WTC11 (cell line): ENCODE measurements around the gene KRCC1. TPM values are rescaled to one million over a fixed set of nuclear protein-coding genes. Genes with fewer than 3 reads are reported as not detected.

Experiments used
- ATAC-seq: fragments of 200-7000 bp; cut with Tn5 transposase; 2 replicates; pipeline ENCODE4 v1.10.0; 2021; ENCODE audit warnings: mild to moderate bottlenecking, moderate library complexity
- CTCF ChIA-PET: fragments of 300-600 bp; sonication (Branson Sonifier 250); formaldehyde crosslinking; loops from one replicate; lab custom pipeline; 2021; ENCODE audit warnings: antibody characterized with exemption; lab: Charles Lee
- POLR2A ChIA-PET: fragments of 350-600 bp; sonication (Branson Sonifier 250); formaldehyde crosslinking; loops from one replicate; lab custom pipeline; 2021; ENCODE audit warnings: antibody characterized with exemption; lab: Charles Lee
- DNase-seq: peaks from one replicate; pipeline ENCODE4 v3.0.0; 2021; ENCODE audit warnings: low spot score
- H3K27ac Mint-ChIP-seq: 2 replicates; pipeline ENCODE4 v1.8.0; 2021; ENCODE audit warnings: mixed read lengths
- H3K27me3 Mint-ChIP-seq: 2 replicates; pipeline ENCODE4 v1.8.0; 2021; ENCODE audit warnings: low read depth, mild to moderate bottlenecking, moderate library complexity, mixed read lengths
- H3K36me3 Mint-ChIP-seq: 2 replicates; pipeline ENCODE4 v1.8.0; 2021; ENCODE audit warnings: mixed read lengths
- H3K4me1 Mint-ChIP-seq: 2 replicates; pipeline ENCODE4 v1.8.0; 2022; ENCODE audit warnings: mixed read lengths
- H3K4me3 Mint-ChIP-seq: 2 replicates; pipeline ENCODE4 v1.8.0; 2021; ENCODE audit warnings: mild to moderate bottlenecking, moderate library complexity, mixed read lengths
- H3K9me3 Mint-ChIP-seq: 2 replicates; pipeline ENCODE4 v1.8.0; 2021; ENCODE audit warnings: mixed read lengths
- FOXK1 ChIP-seq: sonication (generic); formaldehyde crosslinking; IDR thresholded peaks from 2 replicates; pipeline ENCODE4 v1.8.0; 2022; ENCODE audit warnings: mild to moderate bottlenecking, moderate library complexity, missing genetic modification reagents
- GABPB1 ChIP-seq: sonication (generic); formaldehyde crosslinking; IDR thresholded peaks from 2 replicates; pipeline ENCODE4 v1.8.1; 2023; ENCODE audit warnings: mild to moderate bottlenecking, missing genetic modification reagents
- JUN ChIP-seq: sonication (generic); formaldehyde crosslinking; IDR thresholded peaks from 2 replicates; pipeline ENCODE4 v1.8.0; 2023; ENCODE audit warnings: mild to moderate bottlenecking, missing genetic modification reagents
- KAT7 ChIP-seq: sonication (generic); formaldehyde crosslinking; IDR thresholded peaks from 2 replicates; pipeline ENCODE4 v1.8.1; 2023; ENCODE audit warnings: missing genetic modification reagents, mild to moderate bottlenecking, borderline replicate concordance
- MXD4 ChIP-seq: fragments of 250-450 bp; sonication (Bioruptor Pico); IDR thresholded peaks from 2 replicates; pipeline ENCODE4 v1.8.0; 2021; ENCODE audit warnings: mild to moderate bottlenecking, moderate library complexity, borderline replicate concordance
- NR2C2 ChIP-seq: sonication (generic); formaldehyde crosslinking; IDR thresholded peaks from 2 replicates; pipeline ENCODE4 v1.8.0; 2022; ENCODE audit warnings: mild to moderate bottlenecking, missing genetic modification reagents
- NR3C1 ChIP-seq: sonication (generic); formaldehyde crosslinking; conservative IDR thresholded peaks from 2 replicates; pipeline ENCODE4 v1.8.1; 2023; ENCODE audit warnings: low read depth, mild to moderate bottlenecking, missing genetic modification reagents
- SMAD4 ChIP-seq: sonication (generic); formaldehyde crosslinking; IDR thresholded peaks from 2 replicates; pipeline ENCODE4 v1.8.0; 2022; ENCODE audit warnings: mild to moderate bottlenecking, missing genetic modification reagents
- ZBTB21 ChIP-seq: sonication (generic); formaldehyde crosslinking; IDR thresholded peaks from 2 replicates; pipeline ENCODE4 v1.8.1; 2023; ENCODE audit warnings: mild to moderate bottlenecking, missing genetic modification reagents, borderline replicate concordance
- ZNF219 ChIP-seq: sonication (generic); formaldehyde crosslinking; IDR thresholded peaks from 2 replicates; pipeline ENCODE4 v1.8.0; 2023; ENCODE audit warnings: missing genetic modification reagents, mild to moderate bottlenecking, borderline replicate concordance
- total RNA-seq: library from RNA; stranded (reverse); gene quantifications from 3 replicates; pipeline ENCODE4 v1.2.3, GENCODE V29; 2021
- TF ChIP-seq, protein P1 (sequence below): fragments of 250-450 bp; sonication (Bioruptor Pico); IDR thresholded peaks from 2 replicates; pipeline ENCODE4 v1.9.0; 2021; ENCODE audit warnings: moderate library complexity, mild to moderate bottlenecking, inconsistent platforms, borderline replicate concordance
- TF ChIP-seq, protein P2 (sequence below): sonication (generic); formaldehyde crosslinking; IDR thresholded peaks from 2 replicates; pipeline ENCODE4 v1.8.0; 2023; ENCODE audit warnings: missing genetic modification reagents
- TF ChIP-seq, protein P3 (sequence below): fragments of 200-600 bp; IDR thresholded peaks from 2 replicates; pipeline ENCODE4 v1.8.0; 2022; ENCODE audit warnings: antibody characterized with exemption
- TF ChIP-seq, protein P4 (sequence below): sonication (generic); formaldehyde crosslinking; IDR thresholded peaks from 2 replicates; pipeline ENCODE4 v1.8.1; 2022; ENCODE audit warnings: mild to moderate bottlenecking, moderate library complexity, missing genetic modification reagents
- TF ChIP-seq, protein P5 (sequence below): fragments of 250-450 bp; sonication (Bioruptor Pico); IDR thresholded peaks from 2 replicates; pipeline ENCODE4 v1.9.0; 2021; ENCODE audit warnings: mild to moderate bottlenecking
- TF ChIP-seq, protein P6 (sequence below): sonication (generic); formaldehyde crosslinking; IDR thresholded peaks from 2 replicates; pipeline ENCODE4 v1.8.1; 2022; ENCODE audit warnings: mild to moderate bottlenecking, missing genetic modification reagents, moderate library complexity, borderline replicate concordance
- TF ChIP-seq, protein P7 (sequence below): sonication (generic); formaldehyde crosslinking; IDR thresholded peaks from 2 replicates; pipeline ENCODE4 v1.8.1; 2023; ENCODE audit warnings: mild to moderate bottlenecking, missing genetic modification reagents

Gene KRCC1
- total RNA-seq, 1 experiment from 2014 or later = 7.6 TPM

DNA sequence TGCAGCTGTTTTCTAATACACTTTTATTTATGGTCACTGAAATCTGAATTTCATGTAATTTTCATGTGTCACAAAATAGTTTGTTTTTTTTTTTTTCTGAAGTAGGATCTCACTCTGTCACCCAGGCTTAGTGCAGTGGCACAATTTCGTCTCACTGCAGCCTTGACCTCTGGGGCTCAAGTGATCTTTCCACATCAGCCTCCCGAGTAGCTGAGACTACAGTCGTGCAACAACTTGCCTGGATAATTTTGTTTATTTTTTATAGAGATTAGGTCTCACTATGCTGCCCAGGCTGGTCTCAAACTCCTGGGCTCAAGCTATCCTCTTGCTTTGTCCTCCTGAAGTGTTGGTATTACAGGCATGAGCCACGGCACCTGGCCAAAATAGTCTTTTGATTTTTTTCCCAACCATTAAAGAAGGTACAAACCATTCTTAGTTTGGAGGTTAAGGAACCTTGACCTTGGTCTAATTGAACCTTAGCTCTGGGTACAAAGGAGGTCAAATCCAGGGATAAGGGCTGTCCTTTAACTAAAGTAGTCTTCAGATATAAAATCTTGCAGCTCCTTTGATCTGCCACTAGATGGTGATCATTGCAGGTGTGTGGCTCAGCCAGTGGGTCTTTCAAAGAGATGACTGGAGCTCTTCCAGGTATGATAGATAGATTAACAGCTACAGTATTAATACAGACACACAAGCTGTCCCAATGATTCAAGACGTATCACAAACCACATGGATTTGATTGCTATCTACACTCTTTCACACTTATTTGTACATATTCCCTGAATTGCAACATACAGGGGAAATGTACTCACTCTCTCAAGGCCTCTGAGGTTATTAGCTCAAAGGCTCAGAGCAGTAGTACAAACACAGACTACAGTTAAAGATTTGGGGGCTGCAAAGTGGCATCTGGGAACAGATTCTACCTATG is 4.7 kb upstream of the KRCC1 start:
- no peaks in the 10 kb centered on the region for H3K36me3 Mint-ChIP-seq
- DNase-seq = peak; percentile 22
- TF ChIP-seq, protein P1, sequence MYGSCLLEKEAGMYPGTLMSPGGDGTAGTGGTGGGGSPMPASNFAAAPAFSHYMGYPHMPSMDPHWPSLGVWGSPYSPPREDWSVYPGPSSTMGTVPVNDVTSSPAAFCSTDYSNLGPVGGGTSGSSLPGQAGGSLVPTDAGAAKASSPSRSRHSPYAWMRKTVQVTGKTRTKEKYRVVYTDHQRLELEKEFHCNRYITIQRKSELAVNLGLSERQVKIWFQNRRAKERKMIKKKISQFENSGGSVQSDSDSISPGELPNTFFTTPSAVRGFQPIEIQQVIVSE (CRISPR knock-in tag) = no peak
- TF ChIP-seq NR2C2 (CRISPR knock-in tag) (no peak), KAT7 (CRISPR knock-in tag) (no peak), GABPB1 (CRISPR knock-in tag) (peak; percentile 52; the same call in 1 of the 2 replicates), MXD4 (CRISPR knock-in tag) (no peak), FOXK1 (no peak)
- TF ChIP-seq, protein P2, sequence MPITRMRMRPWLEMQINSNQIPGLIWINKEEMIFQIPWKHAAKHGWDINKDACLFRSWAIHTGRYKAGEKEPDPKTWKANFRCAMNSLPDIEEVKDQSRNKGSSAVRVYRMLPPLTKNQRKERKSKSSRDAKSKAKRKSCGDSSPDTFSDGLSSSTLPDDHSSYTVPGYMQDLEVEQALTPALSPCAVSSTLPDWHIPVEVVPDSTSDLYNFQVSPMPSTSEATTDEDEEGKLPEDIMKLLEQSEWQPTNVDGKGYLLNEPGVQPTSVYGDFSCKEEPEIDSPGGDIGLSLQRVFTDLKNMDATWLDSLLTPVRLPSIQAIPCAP (CRISPR knock-in tag) = no peak
- TF ChIP-seq, protein P3, sequence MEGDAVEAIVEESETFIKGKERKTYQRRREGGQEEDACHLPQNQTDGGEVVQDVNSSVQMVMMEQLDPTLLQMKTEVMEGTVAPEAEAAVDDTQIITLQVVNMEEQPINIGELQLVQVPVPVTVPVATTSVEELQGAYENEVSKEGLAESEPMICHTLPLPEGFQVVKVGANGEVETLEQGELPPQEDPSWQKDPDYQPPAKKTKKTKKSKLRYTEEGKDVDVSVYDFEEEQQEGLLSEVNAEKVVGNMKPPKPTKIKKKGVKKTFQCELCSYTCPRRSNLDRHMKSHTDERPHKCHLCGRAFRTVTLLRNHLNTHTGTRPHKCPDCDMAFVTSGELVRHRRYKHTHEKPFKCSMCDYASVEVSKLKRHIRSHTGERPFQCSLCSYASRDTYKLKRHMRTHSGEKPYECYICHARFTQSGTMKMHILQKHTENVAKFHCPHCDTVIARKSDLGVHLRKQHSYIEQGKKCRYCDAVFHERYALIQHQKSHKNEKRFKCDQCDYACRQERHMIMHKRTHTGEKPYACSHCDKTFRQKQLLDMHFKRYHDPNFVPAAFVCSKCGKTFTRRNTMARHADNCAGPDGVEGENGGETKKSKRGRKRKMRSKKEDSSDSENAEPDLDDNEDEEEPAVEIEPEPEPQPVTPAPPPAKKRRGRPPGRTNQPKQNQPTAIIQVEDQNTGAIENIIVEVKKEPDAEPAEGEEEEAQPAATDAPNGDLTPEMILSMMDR = 0 out of 2 replicates have a peak, but pooled peaks have one; percentile 23
- TF ChIP-seq, protein P4, sequence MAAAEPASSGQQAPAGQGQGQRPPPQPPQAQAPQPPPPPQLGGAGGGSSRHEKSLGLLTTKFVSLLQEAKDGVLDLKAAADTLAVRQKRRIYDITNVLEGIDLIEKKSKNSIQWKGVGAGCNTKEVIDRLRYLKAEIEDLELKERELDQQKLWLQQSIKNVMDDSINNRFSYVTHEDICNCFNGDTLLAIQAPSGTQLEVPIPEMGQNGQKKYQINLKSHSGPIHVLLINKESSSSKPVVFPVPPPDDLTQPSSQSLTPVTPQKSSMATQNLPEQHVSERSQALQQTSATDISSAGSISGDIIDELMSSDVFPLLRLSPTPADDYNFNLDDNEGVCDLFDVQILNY (CRISPR knock-in tag) = no peak
- TF ChIP-seq, all 79 proteins: peak for 2
- no peak overlapping the region for H3K4me3 Mint-ChIP-seq
- peak; percentile 62 for ATAC-seq
- H3K4me1 Mint-ChIP-seq = peaks cover 16% of the 10 kb centered on the region
- H3K27me3 Mint-ChIP-seq = no peaks in the 10 kb centered on the region
- no peak overlapping the region for H3K27ac Mint-ChIP-seq
- no peaks in the 10 kb centered on the region for H3K9me3 Mint-ChIP-seq
- ChIA-PET CTCF (interaction anchor here (0.6 to 4.2 kb wide), 62 partner anchors 8 to 612 kb away, joined by 3 to 200 read pairs (median 6); partner anchors contain the start of genes RNU2-63P and THNSL2), POLR2A (interaction anchor here (0.6 to 1.4 kb wide), 8 partner anchors 11 to 1568 kb away, joined by 3 to 6 read pairs (median 4); partner anchors contain the start of genes RNU2-63P and THNSL2)

DNA sequence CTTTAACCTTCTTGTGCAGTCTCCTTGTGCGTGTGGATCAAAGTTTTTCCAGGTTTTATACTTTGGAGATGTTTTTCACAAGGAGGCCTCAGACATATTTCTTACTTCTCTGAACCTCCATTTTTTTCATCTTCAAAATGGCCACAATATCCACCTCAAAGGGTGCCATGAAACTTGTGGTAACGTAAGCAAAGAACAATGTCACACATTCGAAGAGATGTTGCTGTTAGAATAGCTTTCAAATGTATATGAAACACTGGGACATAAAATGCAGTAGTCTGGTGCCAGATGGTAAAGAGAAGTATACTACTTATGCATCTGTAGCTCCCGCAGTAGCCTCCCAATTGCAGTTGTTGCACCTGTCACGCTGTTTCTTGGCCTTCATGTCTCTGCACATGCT is 2.6 kb upstream of the KRCC1 start:
- H3K4me1 Mint-ChIP-seq = peaks cover 35% of the 10 kb centered on the region
- POLR2A ChIA-PET = no interaction called here
- no peak for DNase-seq
- H3K27me3 Mint-ChIP-seq = no peaks in the 10 kb centered on the region
- TF ChIP-seq, protein P5, sequence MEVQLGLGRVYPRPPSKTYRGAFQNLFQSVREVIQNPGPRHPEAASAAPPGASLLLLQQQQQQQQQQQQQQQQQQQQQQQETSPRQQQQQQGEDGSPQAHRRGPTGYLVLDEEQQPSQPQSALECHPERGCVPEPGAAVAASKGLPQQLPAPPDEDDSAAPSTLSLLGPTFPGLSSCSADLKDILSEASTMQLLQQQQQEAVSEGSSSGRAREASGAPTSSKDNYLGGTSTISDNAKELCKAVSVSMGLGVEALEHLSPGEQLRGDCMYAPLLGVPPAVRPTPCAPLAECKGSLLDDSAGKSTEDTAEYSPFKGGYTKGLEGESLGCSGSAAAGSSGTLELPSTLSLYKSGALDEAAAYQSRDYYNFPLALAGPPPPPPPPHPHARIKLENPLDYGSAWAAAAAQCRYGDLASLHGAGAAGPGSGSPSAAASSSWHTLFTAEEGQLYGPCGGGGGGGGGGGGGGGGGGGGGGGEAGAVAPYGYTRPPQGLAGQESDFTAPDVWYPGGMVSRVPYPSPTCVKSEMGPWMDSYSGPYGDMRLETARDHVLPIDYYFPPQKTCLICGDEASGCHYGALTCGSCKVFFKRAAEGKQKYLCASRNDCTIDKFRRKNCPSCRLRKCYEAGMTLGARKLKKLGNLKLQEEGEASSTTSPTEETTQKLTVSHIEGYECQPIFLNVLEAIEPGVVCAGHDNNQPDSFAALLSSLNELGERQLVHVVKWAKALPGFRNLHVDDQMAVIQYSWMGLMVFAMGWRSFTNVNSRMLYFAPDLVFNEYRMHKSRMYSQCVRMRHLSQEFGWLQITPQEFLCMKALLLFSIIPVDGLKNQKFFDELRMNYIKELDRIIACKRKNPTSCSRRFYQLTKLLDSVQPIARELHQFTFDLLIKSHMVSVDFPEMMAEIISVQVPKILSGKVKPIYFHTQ (CRISPR knock-in tag) = no peak
- no peak for TF ChIP-seq JUN (CRISPR knock-in tag)
- TF ChIP-seq, protein P6, sequence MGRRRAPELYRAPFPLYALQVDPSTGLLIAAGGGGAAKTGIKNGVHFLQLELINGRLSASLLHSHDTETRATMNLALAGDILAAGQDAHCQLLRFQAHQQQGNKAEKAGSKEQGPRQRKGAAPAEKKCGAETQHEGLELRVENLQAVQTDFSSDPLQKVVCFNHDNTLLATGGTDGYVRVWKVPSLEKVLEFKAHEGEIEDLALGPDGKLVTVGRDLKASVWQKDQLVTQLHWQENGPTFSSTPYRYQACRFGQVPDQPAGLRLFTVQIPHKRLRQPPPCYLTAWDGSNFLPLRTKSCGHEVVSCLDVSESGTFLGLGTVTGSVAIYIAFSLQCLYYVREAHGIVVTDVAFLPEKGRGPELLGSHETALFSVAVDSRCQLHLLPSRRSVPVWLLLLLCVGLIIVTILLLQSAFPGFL (CRISPR knock-in tag) = no peak
- no peak for TF ChIP-seq SMAD4 (CRISPR knock-in tag)
- TF ChIP-seq, protein P7, sequence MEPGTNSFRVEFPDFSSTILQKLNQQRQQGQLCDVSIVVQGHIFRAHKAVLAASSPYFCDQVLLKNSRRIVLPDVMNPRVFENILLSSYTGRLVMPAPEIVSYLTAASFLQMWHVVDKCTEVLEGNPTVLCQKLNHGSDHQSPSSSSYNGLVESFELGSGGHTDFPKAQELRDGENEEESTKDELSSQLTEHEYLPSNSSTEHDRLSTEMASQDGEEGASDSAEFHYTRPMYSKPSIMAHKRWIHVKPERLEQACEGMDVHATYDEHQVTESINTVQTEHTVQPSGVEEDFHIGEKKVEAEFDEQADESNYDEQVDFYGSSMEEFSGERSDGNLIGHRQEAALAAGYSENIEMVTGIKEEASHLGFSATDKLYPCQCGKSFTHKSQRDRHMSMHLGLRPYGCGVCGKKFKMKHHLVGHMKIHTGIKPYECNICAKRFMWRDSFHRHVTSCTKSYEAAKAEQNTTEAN (CRISPR knock-in tag) = no peak
- TF ChIP-seq NR3C1 (CRISPR knock-in tag) = no peak
- no peak for TF ChIP-seq ZNF219
- TF ChIP-seq ZBTB21 (CRISPR knock-in tag) = no peak
- ATAC-seq = no peak
- CTCF ChIA-PET = interaction anchor here (0.8 kb wide), 1 partner anchor 102 kb away, joined by 4 read pairs; no protein-coding TSS in a partner anchor
- H3K9me3 Mint-ChIP-seq = no peaks in the 10 kb centered on the region
- H3K36me3 Mint-ChIP-seq = peaks cover 3% of the 10 kb centered on the region; the same call in 1 of the 2 replicates
- no peak overlapping the region for H3K27ac Mint-ChIP-seq
- no peak overlapping the region for H3K4me3 Mint-ChIP-seq
